Measurements from ENCODE around the gene S100A12.
"Not testable (repeated sequence)": the region's sequence is repeated elsewhere in the genome, so short reads cannot be mapped to it uniquely, and the experiment has no call there.

S100A12 gene

GRCh38 chr1:153405825-153406599 is 30.6 kb upstream of the S100A12 start:
- H3K27me3 ChIP-seq (ENCODE audit: insufficient read depth, insufficient read length); H3K36me3 ChIP-seq (ENCODE audit: insufficient read depth, insufficient read length, low read length); H3K4me1 ChIP-seq (ENCODE audit: insufficient read depth, insufficient read length); DNase-seq (ENCODE audit: low read depth, low spot score); H3K9ac ChIP-seq (ENCODE audit: insufficient read length, low read depth); H3K4me3 ChIP-seq (ENCODE audit: insufficient read length, low read depth): not testable (repeated sequence)
- H3K9me3 ChIP-seq (ENCODE audit: insufficient read depth, low read length) = peaks cover 12% of the 10 kb centered on the region; the same call in 1 of the 2 replicates

- DNase-seq (ENCODE audit: low read depth, low spot score) = peak; percentile 57
- no peak overlapping the region for H3K4me3 ChIP-seq (ENCODE audit: insufficient read length, low read depth)
- H3K4me1 ChIP-seq (ENCODE audit: insufficient read depth, insufficient read length) = peaks cover 9% of the 10 kb centered on the region
- no peak overlapping the region for H3K9ac ChIP-seq (ENCODE audit: insufficient read length, low read depth)
- no peaks in the 10 kb centered on the region for H3K36me3 ChIP-seq (ENCODE audit: insufficient read depth, insufficient read length, low read length)
- TF ChIP-seq YY1 (IDR thresholded peaks at IDR 0.05; ENCODE audit: insufficient read depth, insufficient read length) (no peak), ZNF274 (IDR thresholded peaks at IDR 0.05; ENCODE audit: low read depth, low read length) (no peak), SUZ12 (IDR thresholded peaks at IDR 0.05; ENCODE audit: extremely low read depth, insufficient read depth, insufficient read length) (no peak)
- no peaks in the 10 kb centered on the region for H3K27me3 ChIP-seq (ENCODE audit: insufficient read depth, insufficient read length)
- H3K9me3 ChIP-seq (ENCODE audit: insufficient read depth, low read length) = peaks cover 12% of the 10 kb centered on the region; the same call in 1 of the 2 replicates
Observed at GRCh38 chr1:153404768-153405167, 29.3 kb upstream of the S100A12 start.

- H3K4me3 ChIP-seq (ENCODE audit: insufficient read length, low read depth) = no peak overlapping the region
- DNase-seq (ENCODE audit: low read depth, low spot score) = peak; percentile 79
- TF ChIP-seq SUZ12 (IDR thresholded peaks at IDR 0.05; ENCODE audit: extremely low read depth, insufficient read depth, insufficient read length) (no peak), ZNF274 (IDR thresholded peaks at IDR 0.05; ENCODE audit: low read depth, low read length) (no peak), YY1 (IDR thresholded peaks at IDR 0.05; ENCODE audit: insufficient read depth, insufficient read length) (no peak)
- H3K9me3 ChIP-seq (ENCODE audit: insufficient read depth, low read length) = peaks cover 12% of the 10 kb centered on the region; the same call in 1 of the 2 replicates
- H3K9ac ChIP-seq (ENCODE audit: insufficient read length, low read depth) = no peak overlapping the region
- H3K27me3 ChIP-seq (ENCODE audit: insufficient read depth, insufficient read length) = no peaks in the 10 kb centered on the region
- no peaks in the 10 kb centered on the region for H3K36me3 ChIP-seq (ENCODE audit: insufficient read depth, insufficient read length, low read length)
- H3K4me1 ChIP-seq (ENCODE audit: insufficient read depth, insufficient read length) = peaks cover 12% of the 10 kb centered on the region
Observed at GRCh38 chr1:153404086-153404635, 28.7 kb upstream of the S100A12 start.

DNA sequence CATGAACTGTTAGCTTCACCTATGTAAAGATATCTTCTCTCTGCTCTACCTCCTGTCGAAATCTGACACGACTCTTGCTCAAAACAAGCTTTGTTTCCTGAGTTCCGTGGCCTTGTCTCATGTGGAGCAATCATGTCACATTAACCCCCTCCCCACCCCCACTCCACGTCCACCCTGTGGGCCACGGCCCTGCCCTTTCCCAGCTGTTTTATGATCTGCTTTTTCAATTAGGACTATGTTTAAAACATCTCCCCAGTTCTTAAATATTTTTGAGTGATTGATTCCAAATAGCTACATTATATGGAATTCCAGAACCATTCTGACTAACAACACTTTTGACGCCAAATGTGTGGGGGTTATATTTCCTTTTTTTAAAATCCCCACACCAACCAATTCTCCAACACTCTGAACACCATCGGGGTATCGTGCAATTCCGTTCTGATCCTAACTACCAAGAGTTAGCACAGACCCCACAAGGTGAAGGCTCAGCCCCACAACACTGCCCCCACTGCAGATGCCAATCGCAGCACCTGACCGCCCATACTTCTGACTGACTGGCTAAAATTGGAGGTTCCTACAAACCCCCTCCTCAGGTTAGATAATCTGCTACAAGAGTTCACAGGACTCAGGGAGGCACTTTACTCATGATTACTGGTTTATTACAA is 28.1 kb upstream of the S100A12 start:
- no peaks in the 10 kb centered on the region for H3K27me3 ChIP-seq (ENCODE audit: insufficient read depth, insufficient read length)
- H3K4me1 ChIP-seq (ENCODE audit: insufficient read depth, insufficient read length) = peaks cover 12% of the 10 kb centered on the region
- no peak for DNase-seq (ENCODE audit: low read depth, low spot score)
- no peak overlapping the region for H3K4me3 ChIP-seq (ENCODE audit: insufficient read length, low read depth)
- peaks cover 12% of the 10 kb centered on the region; the same call in 1 of the 2 replicates for H3K9me3 ChIP-seq (ENCODE audit: insufficient read depth, low read length)
- TF ChIP-seq SUZ12 (IDR thresholded peaks at IDR 0.05; ENCODE audit: extremely low read depth, insufficient read depth, insufficient read length) (no peak), ZNF274 (IDR thresholded peaks at IDR 0.05; ENCODE audit: low read depth, low read length) (no peak), YY1 (IDR thresholded peaks at IDR 0.05; ENCODE audit: insufficient read depth, insufficient read length) (no peak)
- no peaks in the 10 kb centered on the region for H3K36me3 ChIP-seq (ENCODE audit: insufficient read depth, insufficient read length, low read length)
- H3K9ac ChIP-seq (ENCODE audit: insufficient read length, low read depth) = no peak overlapping the region

DNA sequence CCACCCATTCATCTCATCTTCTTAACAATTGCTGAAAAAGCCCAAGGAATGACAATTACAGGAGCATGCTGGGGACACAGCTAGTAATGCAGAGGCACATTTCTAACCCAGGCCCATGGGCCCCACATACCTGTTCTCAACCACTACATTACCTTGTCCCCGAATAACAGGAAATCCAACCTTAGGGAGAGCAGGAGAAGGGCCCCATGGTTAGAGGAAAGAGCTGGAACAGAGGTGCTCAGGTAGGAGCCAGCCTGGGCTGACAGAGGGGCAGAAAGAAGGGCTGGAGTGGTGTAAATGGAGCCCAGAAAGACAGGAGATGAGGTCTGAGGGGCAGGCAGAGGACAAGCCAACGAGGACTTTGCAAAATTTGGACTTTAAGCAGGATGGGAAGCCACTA is 26.8 kb upstream of the S100A12 start:
- TF ChIP-seq ZNF274 (IDR thresholded peaks at IDR 0.05; ENCODE audit: low read depth, low read length) = no peak
- no peak for TF ChIP-seq SUZ12 (IDR thresholded peaks at IDR 0.05; ENCODE audit: extremely low read depth, insufficient read depth, insufficient read length)
- TF ChIP-seq YY1 (IDR thresholded peaks at IDR 0.05; ENCODE audit: insufficient read depth, insufficient read length) = no peak
- no peak for DNase-seq (ENCODE audit: low read depth, low spot score)
- H3K36me3 ChIP-seq (ENCODE audit: insufficient read depth, insufficient read length, low read length) = no peaks in the 10 kb centered on the region
- H3K4me1 ChIP-seq (ENCODE audit: insufficient read depth, insufficient read length) = peaks cover 11% of the 10 kb centered on the region
- H3K4me3 ChIP-seq (ENCODE audit: insufficient read length, low read depth) = no peak overlapping the region
- H3K27me3 ChIP-seq (ENCODE audit: insufficient read depth, insufficient read length) = no peaks in the 10 kb centered on the region
- H3K9me3 ChIP-seq (ENCODE audit: insufficient read depth, low read length) = peaks cover 12% of the 10 kb centered on the region; the same call in 1 of the 2 replicates
- no peak overlapping the region for H3K9ac ChIP-seq (ENCODE audit: insufficient read length, low read depth)

GRCh38 chr1:153401461-153401860 is 26.0 kb upstream of the S100A12 start:
- no peak for DNase-seq (ENCODE audit: low read depth, low spot score)
- TF ChIP-seq ZNF274 (IDR thresholded peaks at IDR 0.05; ENCODE audit: low read depth, low read length) (no peak), YY1 (IDR thresholded peaks at IDR 0.05; ENCODE audit: insufficient read depth, insufficient read length) (no peak), SUZ12 (IDR thresholded peaks at IDR 0.05; ENCODE audit: extremely low read depth, insufficient read depth, insufficient read length) (no peak)
- H3K4me1 ChIP-seq (ENCODE audit: insufficient read depth, insufficient read length) = peaks cover 9% of the 10 kb centered on the region
- H3K36me3 ChIP-seq (ENCODE audit: insufficient read depth, insufficient read length, low read length) = no peaks in the 10 kb centered on the region
- H3K4me3 ChIP-seq (ENCODE audit: insufficient read length, low read depth) = no peak overlapping the region
- H3K27me3 ChIP-seq (ENCODE audit: insufficient read depth, insufficient read length) = no peaks in the 10 kb centered on the region
- no peak overlapping the region for H3K9ac ChIP-seq (ENCODE audit: insufficient read length, low read depth)
- H3K9me3 ChIP-seq (ENCODE audit: insufficient read depth, low read length) = peaks cover 12% of the 10 kb centered on the region; the same call in 1 of the 2 replicates

DNA sequence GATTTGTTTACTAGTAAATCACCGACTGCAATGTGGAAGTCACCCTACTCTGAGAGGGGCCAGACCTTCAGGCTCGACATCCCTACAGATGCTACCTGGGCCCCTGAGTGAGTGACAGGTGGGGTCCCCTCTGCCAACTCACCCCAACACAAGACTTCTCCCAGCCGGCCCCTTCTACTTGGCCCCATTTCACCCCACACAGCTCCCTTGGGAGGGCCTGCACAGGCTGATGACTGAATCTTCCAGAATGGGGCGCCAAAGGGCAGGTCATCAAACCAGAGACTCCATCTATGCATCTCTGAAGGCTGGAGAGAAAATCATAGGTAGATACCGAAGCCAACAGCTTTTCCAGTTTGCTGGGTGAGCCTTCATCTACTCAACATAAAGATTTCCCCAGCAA is 24.8 kb upstream of the S100A12 start:
- TF ChIP-seq YY1 (IDR thresholded peaks at IDR 0.05; ENCODE audit: insufficient read depth, insufficient read length) = no peak
- no peak for TF ChIP-seq SUZ12 (IDR thresholded peaks at IDR 0.05; ENCODE audit: extremely low read depth, insufficient read depth, insufficient read length)
- no peak for TF ChIP-seq ZNF274 (IDR thresholded peaks at IDR 0.05; ENCODE audit: low read depth, low read length)
- Histone ChIP-seq H3K9ac (ENCODE audit: insufficient read length, low read depth) (no peak overlapping the region), H3K36me3 (ENCODE audit: insufficient read depth, insufficient read length, low read length) (no peaks in the 10 kb centered on the region), H3K27me3 (ENCODE audit: insufficient read depth, insufficient read length) (no peaks in the 10 kb centered on the region), H3K4me3 (ENCODE audit: insufficient read length, low read depth) (no peak overlapping the region), H3K9me3 (ENCODE audit: insufficient read depth, low read length) (peaks cover 12% of the 10 kb centered on the region; the same call in 1 of the 2 replicates), H3K4me1 (ENCODE audit: insufficient read depth, insufficient read length) (peaks cover 9% of the 10 kb centered on the region)
- DNase-seq (ENCODE audit: low read depth, low spot score) = no peak
